Fibroblast of pulmonary artery (primary cell): ENCODE results near the gene PTPRG.
A peak's percentile ranks its signal among the peaks of the same experiment; 100 is the strongest.

Experiments used
- DNase-seq: peaks from one replicate; pipeline ENCODE4 v3.0.0-alpha.2; 2010; ENCODE audit warnings: low read depth
- H3K4me3 ChIP-seq: replicated peaks from 2 replicates; pipeline ENCODE4 v1.5.1; 2011; ENCODE audit warnings: low read depth, mild to moderate bottlenecking, control low read depth, low read length, moderate library complexity
- TF ChIP-seq, protein P1 (sequence below): IDR thresholded peaks from 2 replicates; pipeline ENCODE4 v1.5.1; 2011; ENCODE audit warnings: mild to moderate bottlenecking, control low read depth, low read length, inconsistent platforms; ENCODE audit errors: missing control alignments

The PTPRG gene

DNA sequence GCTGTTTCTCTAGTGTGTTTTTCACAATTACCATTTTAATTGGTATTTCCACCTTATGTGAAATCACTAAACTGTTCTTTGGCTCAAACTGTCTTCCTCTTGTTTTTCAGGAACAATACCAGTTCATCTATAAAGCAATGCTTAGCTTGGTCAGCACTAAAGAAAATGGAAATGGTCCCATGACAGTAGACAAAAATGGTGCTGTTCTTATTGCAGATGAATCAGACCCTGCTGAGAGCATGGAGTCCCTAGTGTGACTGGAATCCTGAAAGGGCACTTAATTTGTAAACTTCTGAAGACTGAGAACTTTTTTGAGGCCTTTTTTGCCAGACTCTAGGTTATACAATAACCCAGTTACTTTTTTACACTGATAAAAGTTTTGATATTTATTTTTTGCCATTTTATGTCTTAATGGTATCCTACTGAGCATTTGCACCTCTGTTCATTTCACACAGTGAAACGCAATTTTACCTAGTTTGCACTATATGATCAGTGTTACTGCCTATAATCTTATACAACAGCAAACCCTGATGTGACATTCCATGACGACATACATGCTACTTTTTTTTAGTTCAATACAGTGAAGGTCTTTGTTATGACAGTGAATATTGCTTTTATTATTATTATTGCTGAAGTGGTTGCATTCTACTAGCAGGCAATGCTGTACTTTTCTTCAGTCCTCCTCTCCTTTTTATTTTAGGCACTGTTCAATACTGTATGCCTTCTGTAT lies 731.8 kb downstream of the PTPRG start:
- DNase-seq: no peak
- TF ChIP-seq, protein P1, sequence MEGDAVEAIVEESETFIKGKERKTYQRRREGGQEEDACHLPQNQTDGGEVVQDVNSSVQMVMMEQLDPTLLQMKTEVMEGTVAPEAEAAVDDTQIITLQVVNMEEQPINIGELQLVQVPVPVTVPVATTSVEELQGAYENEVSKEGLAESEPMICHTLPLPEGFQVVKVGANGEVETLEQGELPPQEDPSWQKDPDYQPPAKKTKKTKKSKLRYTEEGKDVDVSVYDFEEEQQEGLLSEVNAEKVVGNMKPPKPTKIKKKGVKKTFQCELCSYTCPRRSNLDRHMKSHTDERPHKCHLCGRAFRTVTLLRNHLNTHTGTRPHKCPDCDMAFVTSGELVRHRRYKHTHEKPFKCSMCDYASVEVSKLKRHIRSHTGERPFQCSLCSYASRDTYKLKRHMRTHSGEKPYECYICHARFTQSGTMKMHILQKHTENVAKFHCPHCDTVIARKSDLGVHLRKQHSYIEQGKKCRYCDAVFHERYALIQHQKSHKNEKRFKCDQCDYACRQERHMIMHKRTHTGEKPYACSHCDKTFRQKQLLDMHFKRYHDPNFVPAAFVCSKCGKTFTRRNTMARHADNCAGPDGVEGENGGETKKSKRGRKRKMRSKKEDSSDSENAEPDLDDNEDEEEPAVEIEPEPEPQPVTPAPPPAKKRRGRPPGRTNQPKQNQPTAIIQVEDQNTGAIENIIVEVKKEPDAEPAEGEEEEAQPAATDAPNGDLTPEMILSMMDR: no peak
- no peak overlapping the region for H3K4me3 ChIP-seq

- no peak for DNase-seq
- H3K4me3 ChIP-seq: no peak overlapping the region
- TF ChIP-seq, protein P1: no peak
Measured at GRCh38 chr3:62295571-62295970, 734.2 kb downstream of the PTPRG start.

GRCh38 chr3:62300617-62301016 lies 739.2 kb downstream of the PTPRG start:
- TF ChIP-seq, protein P1: no peak
- DNase-seq: no peak
- H3K4me3 ChIP-seq: no peak overlapping the region

DNA sequence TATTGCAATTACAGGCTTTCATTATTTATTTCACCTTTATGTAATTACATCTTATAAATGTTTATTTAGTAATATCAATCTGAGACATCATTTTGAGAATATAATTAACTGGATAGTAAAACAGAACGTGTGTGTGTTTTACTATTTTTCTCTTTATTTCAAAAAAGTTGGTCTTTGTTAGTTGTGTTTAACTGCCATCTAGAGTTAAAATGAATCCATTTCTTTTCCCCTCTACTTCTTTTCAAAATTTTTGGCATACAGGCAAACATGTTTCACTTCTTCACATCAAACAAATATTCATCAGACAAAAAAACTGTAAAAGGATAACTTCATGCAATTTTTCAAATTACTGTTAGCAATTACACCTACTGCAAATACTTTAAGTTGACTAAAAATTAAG lies 750.8 kb downstream of the PTPRG start:
- DNase-seq: no peak
- TF ChIP-seq, protein P1: no peak

GRCh38 chr3:62316525-62316924 lies 755.2 kb downstream of the PTPRG start:
- DNase-seq: no peak
- no peak overlapping the region for H3K4me3 ChIP-seq
- TF ChIP-seq, protein P1: no peak

More for the DNA sequence above, 750.8 kb downstream of the PTPRG start:
- H3K4me3 ChIP-seq: no peak overlapping the region

DNA sequence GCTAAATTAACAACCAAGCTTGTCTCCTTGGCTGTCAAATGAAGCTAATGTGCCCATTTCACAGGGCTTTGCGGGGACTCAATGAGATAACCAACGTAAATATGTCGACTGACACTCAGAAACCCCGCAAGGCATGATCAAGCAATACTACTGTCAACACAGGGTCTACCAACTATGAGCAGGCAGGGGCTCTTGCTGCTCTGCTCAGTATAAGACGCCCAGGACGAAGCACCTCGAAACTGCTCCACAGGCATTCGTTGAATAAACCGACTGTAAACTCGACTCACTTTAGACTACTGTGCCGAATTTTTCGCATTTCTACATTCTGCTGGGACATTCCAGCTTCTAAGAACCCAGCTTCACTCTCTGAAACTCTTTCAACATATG lies 757.0 kb downstream of the PTPRG start:
- DNase-seq: no peak
- TF ChIP-seq, protein P1: no peak
- peak overlapping the region; percentile 81 for H3K4me3 ChIP-seq
